Epithelial cell of umbilical artery (primary cell): ENCODE data around the gene IVL. TPM values are rescaled to one million over a fixed set of nuclear protein-coding genes. Genes with fewer than 3 reads are reported as not detected.

Source experiments
- total RNA-seq: library from RNA; depleted of rRNA; stranded (reverse); fragments of >200 nt; gene quantifications from 2 replicates; pipeline ENCODE4 v1.2.3, GENCODE V29; 2014

IVL gene
- total RNA-seq: not detected in 2 replicates

GRCh38 chr1:152907686-152908601 lies at the start of gene IVL:
TSS of gene IVL (plus strand) at chr1:152908546. CDS start at chr1:152909798, 1,252 bp downstream.

DNA sequence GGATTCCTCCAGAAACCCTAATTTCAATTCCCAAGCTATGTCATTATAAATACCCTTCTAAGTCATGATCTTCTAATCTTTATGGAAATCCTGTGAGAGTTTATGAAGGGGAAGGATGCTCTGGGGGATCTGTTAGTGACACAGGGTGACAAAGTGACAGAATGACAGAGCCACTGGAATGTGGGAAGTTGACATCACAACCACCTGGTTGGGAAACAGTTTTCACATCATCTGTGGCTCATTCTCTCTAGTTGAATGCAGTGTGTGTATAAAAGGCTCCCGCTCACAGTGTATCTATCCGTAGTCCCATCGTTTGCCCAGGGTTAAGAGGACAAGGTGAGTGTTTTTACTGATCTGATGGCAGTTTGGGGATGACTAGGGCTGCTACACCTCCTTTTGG lies 48.6 kb upstream of the IVL start, which contains the start of gene LCE7A:
TSS of gene LCE7A (plus strand) at position 301 of the 400 bp plus-strand sequence. CDS start 702 bp downstream, outside the sequence.

GRCh38 chr1:152878042-152878441 lies 30.3 kb upstream of the IVL start, which contains the start of gene SMCP:
TSS of gene SMCP (plus strand) at chr1:152878322. CDS start at chr1:152884423, 6,101 bp downstream.

GRCh38 chr1:152946651-152947256 lies 38.4 kb downstream of the IVL start, which contains the start of gene SPRR5:
TSS of gene SPRR5 (plus strand) at chr1:152947206. CDS start at chr1:152948555, 1,349 bp downstream.

Other genes with a start within 250 kb of the IVL start
- gene LCE2D, start 245.2 kb upstream of the IVL start, total RNA-seq: not detected in 2 replicates
- gene LCE2C, start 233.3 kb upstream of the IVL start, total RNA-seq: not detected in 2 replicates
- gene LCE2B, start 222.4 kb upstream of the IVL start, total RNA-seq: not detected in 2 replicates
- not detected in 2 replicates for gene LCE2A, start 210.2 kb upstream of the IVL start, total RNA-seq
- gene LCE4A, start 200.4 kb upstream of the IVL start, total RNA-seq: not detected in 2 replicates
- not detected in 2 replicates for gene KPRP, start 150.5 kb upstream of the IVL start, total RNA-seq
- gene LCE1F, start 133.4 kb upstream of the IVL start, total RNA-seq: not detected in 2 replicates
- not detected in 2 replicates for gene LCE1E, start 122.3 kb upstream of the IVL start, total RNA-seq
- gene LCE1D, start 111.8 kb upstream of the IVL start, total RNA-seq: not detected in 2 replicates
- gene LCE1C, start 101.9 kb upstream of the IVL start, total RNA-seq: not detected in 2 replicates
- not detected in 2 replicates for gene LCE1B, start 96.6 kb upstream of the IVL start, total RNA-seq
- gene LCE1A, start 81.1 kb upstream of the IVL start, total RNA-seq: not detected in 2 replicates
- gene LCE6A, start 65.7 kb upstream of the IVL start, total RNA-seq: not detected in 2 replicates
- gene LCE7A, start 48.5 kb upstream of the IVL start, total RNA-seq: not detected in 2 replicates
- not detected in 2 replicates for gene SMCP, start 30.2 kb upstream of the IVL start, total RNA-seq
- gene SPRR5, start 38.7 kb downstream of the IVL start, total RNA-seq: not detected in 2 replicates
- gene SPRR4, start 62.1 kb downstream of the IVL start, total RNA-seq: not detected in 2 replicates
- not detected in 2 replicates for gene SPRR1A, start 75.5 kb downstream of the IVL start, total RNA-seq
- not detected in 2 replicates for gene SPRR3, start 93.2 kb downstream of the IVL start, total RNA-seq
- gene SPRR1B, start 122.7 kb downstream of the IVL start, total RNA-seq: not detected in 2 replicates
- not detected in 2 replicates for gene SPRR2D, start 132.6 kb downstream of the IVL start, total RNA-seq
- not detected in 2 replicates for gene SPRR2A, start 149.0 kb downstream of the IVL start, total RNA-seq
- not detected in 2 replicates for gene SPRR2B, start 163.1 kb downstream of the IVL start, total RNA-seq
- not detected in 2 replicates for gene SPRR2E, start 186.0 kb downstream of the IVL start, total RNA-seq
- gene SPRR2F, start 205.0 kb downstream of the IVL start, total RNA-seq: not detected in 2 replicates
- not detected in 2 replicates for gene SPRR2G, start 242.3 kb downstream of the IVL start, total RNA-seq